Stimulated activated CD8-positive, alpha-beta memory T cell treated with anti-CD3 and anti-CD28 coated beads, Interleukin-12 subunit alpha, Interleukin-12 subunit beta, amount 100 ng/mL, for 1 hour (primary cell): ENCODE results near the gene ZBTB21.
"Not testable (repeated sequence)": the region's sequence is repeated elsewhere in the genome, so short reads cannot be mapped to it uniquely, and the experiment has no call there.

Source experiments
- DNase-seq: peaks from one replicate; pipeline ENCODE4 v3.0.0-alpha.2; 2020; ENCODE audit warnings: low read depth

The ZBTB21 gene

GRCh38 chr21:42019101-42019605, 9.0 kb upstream of the ZBTB21 start:
- DNase-seq: no peak

GRCh38 chr21:42017022-42017421, 6.9 kb upstream of the ZBTB21 start:
- no peak for DNase-seq

- DNase-seq: no peak
Measured at GRCh38 chr21:42016364-42016985, 6.3 kb upstream of the ZBTB21 start.

- no peak for DNase-seq
Measured at GRCh38 chr21:42013931-42014330, 3.8 kb upstream of the ZBTB21 start.

- no peak for DNase-seq
Measured at GRCh38 chr21:42013376-42013775, 3.2 kb upstream of the ZBTB21 start.

- DNase-seq: no peak
Measured at GRCh38 chr21:42012763-42013329, 2.7 kb upstream of the ZBTB21 start.

- DNase-seq: no peak
Measured at GRCh38 chr21:42012344-42012743, 2.2 kb upstream of the ZBTB21 start.

- DNase-seq: peak; percentile 4
Measured at GRCh38 chr21:42010507-42011495, 641 bp upstream of the ZBTB21 start.

- DNase-seq: peak; percentile 18
Measured at GRCh38 chr21:42009018-42009830, 936 bp downstream of the ZBTB21 start.

GRCh38 chr21:42007356-42007940, 2.7 kb downstream of the ZBTB21 start:
- no peak for DNase-seq

- no peak for DNase-seq
Measured at GRCh38 chr21:42006765-42007164, 3.4 kb downstream of the ZBTB21 start.

GRCh38 chr21:42004406-42005199, 5.6 kb downstream of the ZBTB21 start:
- no peak for DNase-seq

- DNase-seq: no peak
Measured at GRCh38 chr21:42003051-42003461, 7.1 kb downstream of the ZBTB21 start.

- DNase-seq: peak; percentile 42
Measured at GRCh38 chr21:42002421-42002958, 7.7 kb downstream of the ZBTB21 start.

- no peak for DNase-seq
Measured at GRCh38 chr21:42001781-42002180, 8.4 kb downstream of the ZBTB21 start.

GRCh38 chr21:42000908-42001307, 9.3 kb downstream of the ZBTB21 start:
- DNase-seq: no peak

- DNase-seq: no peak
Measured at GRCh38 chr21:41997657-41998056, 12.5 kb downstream of the ZBTB21 start.

- DNase-seq: no peak
Measured at GRCh38 chr21:41995577-41995976, 14.6 kb downstream of the ZBTB21 start.

GRCh38 chr21:41994613-41995012, 15.5 kb downstream of the ZBTB21 start:
- DNase-seq: not testable (repeated sequence)

- DNase-seq: no peak
Measured at GRCh38 chr21:41993744-41994143, 16.4 kb downstream of the ZBTB21 start.
